ENCODE measurements around the gene GTPBP6. TPM values are rescaled to one million over a fixed set of nuclear protein-coding genes. Genes with fewer than 3 reads are reported as not detected.
"Not testable (repeated sequence)": the region's sequence is repeated elsewhere in the genome, so short reads cannot be mapped to it uniquely, and the experiment has no call there.

The GTPBP6 gene
- total RNA-seq, 1 experiment from 2014 or later = 41.6 TPM

DNA sequence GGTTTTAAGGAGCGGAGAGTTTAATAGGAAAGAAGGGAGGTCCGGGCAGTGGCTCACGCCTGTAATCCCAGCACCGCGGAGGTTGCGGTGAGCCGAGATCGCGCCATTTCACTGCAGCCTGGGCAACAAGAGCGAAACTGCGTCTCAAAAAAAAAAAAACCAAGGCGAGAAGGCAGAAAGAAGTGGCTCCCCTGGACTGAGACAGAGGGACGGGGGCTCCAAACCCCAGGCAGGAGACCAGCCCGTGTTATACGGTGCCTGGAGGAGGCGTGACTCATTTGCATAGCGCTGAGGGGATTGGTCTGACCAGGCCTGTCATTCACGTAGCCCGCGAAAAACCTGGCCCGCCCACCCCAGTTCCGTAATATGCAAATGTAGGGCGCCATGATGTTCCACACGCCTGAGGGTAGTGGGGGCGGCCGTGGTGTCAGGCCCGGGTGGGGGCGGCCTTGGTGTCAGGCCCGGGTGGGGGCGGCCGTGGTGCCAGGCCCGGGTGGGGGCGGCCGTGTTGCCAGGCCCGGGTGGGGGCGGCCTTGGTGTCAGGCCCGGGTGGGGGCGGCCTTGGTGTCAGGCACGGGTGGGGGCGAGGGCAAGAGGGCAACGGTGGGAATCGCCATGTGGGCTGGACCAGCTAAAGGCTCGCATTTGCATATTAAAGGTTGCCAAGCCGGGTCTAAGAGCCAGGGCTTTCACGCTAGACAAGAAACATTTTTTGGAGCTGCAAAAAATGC, 35.3 kb downstream of the GTPBP6 start:
- RAD21 ChIA-PET (ENCODE audit: low non-redundant PET in 1 of 2, low total read pairs in 2 of 2, uncharacterized antibody in 2 of 2, unreplicated experiment in 2 of 2) = no interaction called here
- no TSS peak for BruUV-seq (replicated peaks)
- H3K9me3 ChIP-seq (ENCODE audit: control insufficient read depth in 1 of 2, insufficient read depth in 1 of 2, low read depth in 1 of 2, low read length in 2 of 2) = no peaks in the 10 kb centered on the region; a peak in 1 of 4 replicates

DNA sequence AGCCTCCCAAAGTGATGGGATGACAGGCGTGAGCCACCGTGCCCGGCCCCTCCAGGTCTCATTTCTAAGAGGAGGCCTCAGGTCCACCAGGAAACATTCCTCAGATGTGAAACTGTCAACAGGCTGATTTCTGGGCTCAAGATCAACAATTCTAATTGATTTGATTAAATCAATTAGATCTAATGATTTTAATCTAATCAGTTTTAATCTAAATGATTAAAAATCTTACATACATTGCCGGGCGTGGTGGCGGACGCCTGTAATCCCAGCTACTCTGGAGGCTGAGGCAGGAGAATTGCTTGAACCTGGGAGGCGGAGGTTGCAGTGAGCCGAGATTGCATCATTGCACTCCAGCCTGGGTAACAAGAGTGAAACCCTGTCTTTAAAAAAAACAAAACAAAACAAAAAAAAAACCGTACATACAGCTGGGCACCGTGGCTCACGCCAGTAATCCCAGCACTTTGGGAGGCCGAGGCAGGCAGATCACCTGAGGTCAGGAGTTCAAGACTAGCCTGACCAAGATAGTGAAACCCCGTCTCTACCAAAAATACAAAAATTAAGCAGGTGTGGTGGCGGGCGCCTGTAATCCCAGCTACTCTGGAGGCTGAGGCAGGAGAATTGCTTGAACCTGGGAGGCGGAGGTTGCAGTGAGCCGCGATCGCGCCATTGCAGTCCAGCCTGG, 36.5 kb downstream of the GTPBP6 start:
- POLR2A ChIA-PET; H3K27me3 ChIP-seq (ENCODE audit: insufficient read depth, low read length); H3K9me3 ChIP-seq (ENCODE audit: control insufficient read depth in 1 of 2, insufficient read depth in 1 of 2, low read depth in 1 of 2, low read length in 2 of 2); ATAC-seq; H3K4me2 ChIP-seq (ENCODE audit: low read length); CTCF ChIA-PET; H2AFZ ChIP-seq (ENCODE audit: low read depth, low read length, poor library complexity, severe bottlenecking); DNase-seq (ENCODE audit: low read depth, low spot score); intact Hi-C loops (cut with micrococcal nuclease); H3K27ac ChIP-seq (ENCODE audit: low read depth, low read length); H3K9ac ChIP-seq (ENCODE audit: low read length); H3K9me2 ChIP-seq (ENCODE audit: insufficient read depth); H3K4me3 ChIP-seq (replicated peaks in 1 of 2; ENCODE audit: low read depth in 1 of 2, low read length in 2 of 2); RAD21 ChIA-PET (ENCODE audit: low non-redundant PET in 1 of 2, low total read pairs in 2 of 2, uncharacterized antibody in 2 of 2, unreplicated experiment in 2 of 2); H3K79me2 ChIP-seq (ENCODE audit: insufficient read depth, low read length); BruUV-seq (replicated peaks); H4K20me1 ChIP-seq (ENCODE audit: insufficient read depth): not testable (repeated sequence)
- Histone ChIP-seq H3K4me1 (ENCODE audit: control insufficient read depth in 1 of 2, insufficient read depth in 2 of 2, low read length in 2 of 2) (peaks cover 0 to 11% of the 10 kb centered on the region in 2 experiments; a peak in 2 of 4 replicates), H3K36me3 (ENCODE audit: control insufficient read depth in 1 of 2, insufficient read depth in 2 of 2, low read length in 2 of 2) (peaks cover 0 to 15% of the 10 kb centered on the region in 2 experiments; a peak in 1 of 4 replicates)

More for the DNA sequence above, 35.3 kb downstream of the GTPBP6 start:
- H3K4me1 ChIP-seq (ENCODE audit: control insufficient read depth in 1 of 2, insufficient read depth in 2 of 2, low read length in 2 of 2) = peaks cover 0 to 11% of the 10 kb centered on the region in 2 experiments; a peak in 2 of 4 replicates
- H3K27me3 ChIP-seq (ENCODE audit: insufficient read depth, low read length) = no peaks in the 10 kb centered on the region
- ATAC-seq (peak; percentile 99), DNase-seq (ENCODE audit: low read depth, low spot score) (peak; percentile 60)
- peak overlapping the region; percentile 78 for H3K9ac ChIP-seq (ENCODE audit: low read length)
- TF ChIP-seq SRF (IDR thresholded peaks at IDR 0.05; ENCODE audit: low read depth) = no peak
- TF ChIP-seq, protein P1, sequence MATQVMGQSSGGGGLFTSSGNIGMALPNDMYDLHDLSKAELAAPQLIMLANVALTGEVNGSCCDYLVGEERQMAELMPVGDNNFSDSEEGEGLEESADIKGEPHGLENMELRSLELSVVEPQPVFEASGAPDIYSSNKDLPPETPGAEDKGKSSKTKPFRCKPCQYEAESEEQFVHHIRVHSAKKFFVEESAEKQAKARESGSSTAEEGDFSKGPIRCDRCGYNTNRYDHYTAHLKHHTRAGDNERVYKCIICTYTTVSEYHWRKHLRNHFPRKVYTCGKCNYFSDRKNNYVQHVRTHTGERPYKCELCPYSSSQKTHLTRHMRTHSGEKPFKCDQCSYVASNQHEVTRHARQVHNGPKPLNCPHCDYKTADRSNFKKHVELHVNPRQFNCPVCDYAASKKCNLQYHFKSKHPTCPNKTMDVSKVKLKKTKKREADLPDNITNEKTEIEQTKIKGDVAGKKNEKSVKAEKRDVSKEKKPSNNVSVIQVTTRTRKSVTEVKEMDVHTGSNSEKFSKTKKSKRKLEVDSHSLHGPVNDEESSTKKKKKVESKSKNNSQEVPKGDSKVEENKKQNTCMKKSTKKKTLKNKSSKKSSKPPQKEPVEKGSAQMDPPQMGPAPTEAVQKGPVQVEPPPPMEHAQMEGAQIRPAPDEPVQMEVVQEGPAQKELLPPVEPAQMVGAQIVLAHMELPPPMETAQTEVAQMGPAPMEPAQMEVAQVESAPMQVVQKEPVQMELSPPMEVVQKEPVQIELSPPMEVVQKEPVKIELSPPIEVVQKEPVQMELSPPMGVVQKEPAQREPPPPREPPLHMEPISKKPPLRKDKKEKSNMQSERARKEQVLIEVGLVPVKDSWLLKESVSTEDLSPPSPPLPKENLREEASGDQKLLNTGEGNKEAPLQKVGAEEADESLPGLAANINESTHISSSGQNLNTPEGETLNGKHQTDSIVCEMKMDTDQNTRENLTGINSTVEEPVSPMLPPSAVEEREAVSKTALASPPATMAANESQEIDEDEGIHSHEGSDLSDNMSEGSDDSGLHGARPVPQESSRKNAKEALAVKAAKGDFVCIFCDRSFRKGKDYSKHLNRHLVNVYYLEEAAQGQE (IDR thresholded peaks at IDR 0.05; ENCODE audit: low read depth) = no peak
- peak; percentile 20; the same call in 1 of the 2 replicates for TF ChIP-seq POLR2AphosphoS5 (IDR thresholded peaks at IDR 0.05; ENCODE audit: low read depth, low read length)
- TF ChIP-seq, protein P2, sequence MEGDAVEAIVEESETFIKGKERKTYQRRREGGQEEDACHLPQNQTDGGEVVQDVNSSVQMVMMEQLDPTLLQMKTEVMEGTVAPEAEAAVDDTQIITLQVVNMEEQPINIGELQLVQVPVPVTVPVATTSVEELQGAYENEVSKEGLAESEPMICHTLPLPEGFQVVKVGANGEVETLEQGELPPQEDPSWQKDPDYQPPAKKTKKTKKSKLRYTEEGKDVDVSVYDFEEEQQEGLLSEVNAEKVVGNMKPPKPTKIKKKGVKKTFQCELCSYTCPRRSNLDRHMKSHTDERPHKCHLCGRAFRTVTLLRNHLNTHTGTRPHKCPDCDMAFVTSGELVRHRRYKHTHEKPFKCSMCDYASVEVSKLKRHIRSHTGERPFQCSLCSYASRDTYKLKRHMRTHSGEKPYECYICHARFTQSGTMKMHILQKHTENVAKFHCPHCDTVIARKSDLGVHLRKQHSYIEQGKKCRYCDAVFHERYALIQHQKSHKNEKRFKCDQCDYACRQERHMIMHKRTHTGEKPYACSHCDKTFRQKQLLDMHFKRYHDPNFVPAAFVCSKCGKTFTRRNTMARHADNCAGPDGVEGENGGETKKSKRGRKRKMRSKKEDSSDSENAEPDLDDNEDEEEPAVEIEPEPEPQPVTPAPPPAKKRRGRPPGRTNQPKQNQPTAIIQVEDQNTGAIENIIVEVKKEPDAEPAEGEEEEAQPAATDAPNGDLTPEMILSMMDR (IDR thresholded peaks at IDR 0.05 in 2 of 3, conservative IDR thresholded peaks at IDR 0.05 in 1 of 3; ENCODE audit: borderline replicate concordance in 1 of 3, insufficient read depth in 1 of 3, low read depth in 2 of 3, low read length in 2 of 3) = no peak
- TF ChIP-seq, protein P3, sequence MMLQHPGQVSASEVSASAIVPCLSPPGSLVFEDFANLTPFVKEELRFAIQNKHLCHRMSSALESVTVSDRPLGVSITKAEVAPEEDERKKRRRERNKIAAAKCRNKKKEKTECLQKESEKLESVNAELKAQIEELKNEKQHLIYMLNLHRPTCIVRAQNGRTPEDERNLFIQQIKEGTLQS (IDR thresholded peaks at IDR 0.05) = no peak
- H3K27ac ChIP-seq (ENCODE audit: low read depth, low read length) = 0 out of 2 replicates have a peak overlapping the region, but pooled peaks have one; percentile 42
- H3K9me2 ChIP-seq (ENCODE audit: insufficient read depth) = no peaks in the 10 kb centered on the region
- CTCF ChIA-PET = no interaction called here
- intact Hi-C loops (cut with micrococcal nuclease) = no loop called here
- no peaks in the 10 kb centered on the region for H4K20me1 ChIP-seq (ENCODE audit: insufficient read depth)
- peaks cover 0 to 15% of the 10 kb centered on the region in 2 experiments; a peak in 2 of 4 replicates for H3K36me3 ChIP-seq (ENCODE audit: control insufficient read depth in 1 of 2, insufficient read depth in 2 of 2, low read length in 2 of 2)
- no peaks in the 10 kb centered on the region for H3K79me2 ChIP-seq (ENCODE audit: insufficient read depth, low read length)
- H3K4me3 ChIP-seq (replicated peaks in 1 of 2; ENCODE audit: low read depth in 1 of 2, low read length in 2 of 2) = peak overlapping the region; percentile 45 to 59
- no peak overlapping the region for H2AFZ ChIP-seq (ENCODE audit: low read depth, low read length, poor library complexity, severe bottlenecking)
- H3K4me2 ChIP-seq (ENCODE audit: low read length) = peak overlapping the region; percentile 87
- POLR2A ChIA-PET = no interaction called here

Measured in HCT116 (cell line).